ENCODE results near the gene EMD. TPM values are rescaled to one million over a fixed set of nuclear protein-coding genes. Genes with fewer than 3 reads are reported as not detected.

EMD gene
- total and polyA plus RNA-seq, 2 of the 13 experiments (the other 11 are each of a cell fraction or from before 2014, with no cell fraction given) = 14.5 to 14.9 TPM

GRCh38 chrX:154412468-154412867, 33.4 kb downstream of the EMD start:
- BruUV-seq (replicated peaks) = no TSS peak
- ChIA-PET CTCF (ENCODE audit: low intra/inter-chr PET ratio, low total read pairs) (no interaction called here), POLR2A (interaction anchor here (0.9 to 4.9 kb wide), 6 partner anchors 12 to 104 kb away, joined by 4 to 75 read pairs (median 7); partner anchors contain the start of genes ATP6AP1, FAM3A, RPL10 and SLC10A3)
- WGBS (ENCODE audit: low lambda C conversion rate) = no CpG with 5 or more reads among the region's 4 CpGs
- 0 out of 5 replicates have a peak, but pooled peaks cover 0 to 4% of the 10 kb centered on the region in 2 experiments for H3K36me3 ChIP-seq (replicated peaks in 1 of 2; ENCODE audit: control insufficient read depth in 1 of 2, insufficient read depth in 2 of 2, low read length in 2 of 2)
- intact Hi-C loops (cut with micrococcal nuclease; ENCODE audit: unreplicated experiment) = no loop called here
- ATAC-seq (no peak), DNase-seq (ENCODE audit: low spot score) (no peak), FAIRE-seq (no peak)
- H3K9ac ChIP-seq (ENCODE audit: insufficient read depth, low read depth, low read length) = no peak overlapping the region
- H3K4me2 ChIP-seq (ENCODE audit: low read depth, low read length) = peak overlapping the region; percentile 71
- H3K4me3 ChIP-seq (replicated peaks in 1 of 3; ENCODE audit: insufficient read depth in 1 of 3, low read depth in 2 of 3, low read length in 3 of 3) = peak overlapping the region; percentile 57 to 73 (median 72); a peak in 5 of 6 replicates
- TF ChIP-seq BORCS8-MEF2B (CRISPR knock-in tag; IDR thresholded peaks at IDR 0.05) (no peak), ASH2L (IDR thresholded peaks at IDR 0.05; ENCODE audit: insufficient read length, low read depth, low read length) (no peak), HDAC2 (CRISPR knock-in tag; IDR thresholded peaks at IDR 0.05) (no peak), SNAI1 (CRISPR knock-in tag; IDR thresholded peaks at IDR 0.05; ENCODE audit: borderline replicate concordance) (no peak), NFAT5 (CRISPR knock-in tag; IDR thresholded peaks at IDR 0.05) (no peak), RXRA (CRISPR knock-in tag; IDR thresholded peaks at IDR 0.05) (no peak), ZNF761 (CRISPR knock-in tag; conservative IDR thresholded peaks at IDR 0.05) (no peak), SAP130 (CRISPR knock-in tag; IDR thresholded peaks at IDR 0.05; ENCODE audit: low read depth) (no peak), FOXP1 (IDR thresholded peaks at IDR 0.05) (no peak), FOXP1 (CRISPR knock-in tag; IDR thresholded peaks at IDR 0.05) (no peak), HOXA3 (CRISPR knock-in tag; IDR thresholded peaks at IDR 0.05) (no peak), SAFB2 (CRISPR knock-in tag; IDR thresholded peaks at IDR 0.05; ENCODE audit: borderline replicate concordance, low read depth) (no peak), ZNF788 (CRISPR knock-in tag; IDR thresholded peaks at IDR 0.05; ENCODE audit: borderline replicate concordance) (no peak)
- no peaks in the 10 kb centered on the region for H3K79me2 ChIP-seq (ENCODE audit: insufficient read depth, low read length)
- no peaks in the 10 kb centered on the region for H4K20me1 ChIP-seq (ENCODE audit: insufficient read depth, low read length)
- no peaks in the 10 kb centered on the region for H3K27me3 ChIP-seq (ENCODE audit: control insufficient read depth in 1 of 2, insufficient read depth in 2 of 2, low read length in 2 of 2)
- H3K9me3 ChIP-seq (ENCODE audit: low read length) = no peaks in the 10 kb centered on the region
- H3K27ac ChIP-seq (ENCODE audit: extremely low read length, insufficient read depth, low read length) = no peak overlapping the region
- H2AFZ ChIP-seq (ENCODE audit: low read length) = no peak overlapping the region
- H3K4me1 ChIP-seq (ENCODE audit: insufficient read depth, low read length) = peaks cover 25% of the 10 kb centered on the region
- in situ Hi-C loops (cut with HindIII; ENCODE audit: extremely low pct_ligation_motif_present, low pct_unique_long_range_greater_than_20kb) = loop anchor here (25.0 kb wide), 1 partner anchor 125 kb away; the partner anchor contains the start of genes G6PD and IKBKG
